Stomach (tissue), 4 donors: ENCODE data around the gene MAP3K5.

Experiments used
- CTCF ChIP-seq, 7 experiments: fragments of 450-650 bp in 4 of 7; fragments of 200-600 bp in 3 of 7; sonication (generic) in 3 of 7; IDR thresholded peaks; one replicate each; pipeline ENCODE4 v1.5.1; 2016 to 2019; ENCODE audit warnings: antibody characterized with exemption in 7 of 7, control low read depth in 2 of 7, mild to moderate bottlenecking in 1 of 7
- EP300 ChIP-seq: sonication (generic); formaldehyde crosslinking; IDR thresholded peaks from one replicate; pipeline ENCODE4 v1.6.1; 2017; ENCODE audit warnings: antibody characterized with exemption
- POLR2AphosphoS5 ChIP-seq, 3 donors: sonication (generic); formaldehyde crosslinking; IDR thresholded peaks; one replicate each; pipeline ENCODE4 v1.6.1; 2016; ENCODE audit warnings: antibody characterized with exemption in 3 of 3

- TF ChIP-seq CTCF (IDR thresholded peaks at IDR 0.05), result no peak
- TF ChIP-seq POLR2AphosphoS5 (IDR thresholded peaks at IDR 0.05), result peak in 2 of 3 donors; percentile 28 to 36
- no peak for TF ChIP-seq EP300
Measured at GRCh38 chr6:136784910-136785746, 7.1 kb downstream of the MAP3K5 start.
